DOHH2 (cell line): Measurements from ENCODE around the gene YPEL1.
"Not testable (repeated sequence)": the region's sequence is repeated elsewhere in the genome, so short reads cannot be mapped to it uniquely, and the experiment has no call there.

Experiments used
- H3F3A ChIP-seq: fragments of 200-600 bp; sonication (generic), shearing (Covaris generic); 2 replicates; pipeline ENCODE4 v1.6.0; 2016; ENCODE audit warnings: antibody characterized with exemption, mild to moderate bottlenecking; ENCODE audit not compliant: control insufficient read depth, insufficient read depth
- H3K27ac ChIP-seq: fragments of 200-600 bp; sonication (generic); 2 replicates; pipeline ENCODE4 v1.5.1; 2014; ENCODE audit warnings: low read depth, mild to moderate bottlenecking, low read length, moderate library complexity
- H3K27me3 ChIP-seq: fragments of 200-600 bp; sonication (generic); 2 replicates; pipeline ENCODE4 v1.6.1; 2014; ENCODE audit warnings: mild to moderate bottlenecking, low read length, mixed read lengths; ENCODE audit not compliant: control insufficient read depth
- H3K36me3 ChIP-seq: fragments of 200-600 bp; sonication (generic); 2 replicates; pipeline ENCODE4 v1.6.1; 2014; ENCODE audit warnings: mild to moderate bottlenecking, low read length, moderate library complexity, mixed read lengths; ENCODE audit not compliant: control insufficient read depth
- H3K4me1 ChIP-seq: fragments of 200-600 bp; sonication (generic); 2 replicates; pipeline ENCODE4 v1.6.1; 2014; ENCODE audit warnings: mild to moderate bottlenecking, low read length, mixed read lengths; ENCODE audit not compliant: control insufficient read depth
- H3K4me2 ChIP-seq: fragments of 200-600 bp; sonication (generic); 2 replicates; pipeline ENCODE4 v1.6.0; 2014; ENCODE audit warnings: mild to moderate bottlenecking, low read length, moderate library complexity
- H3K4me3 ChIP-seq: fragments of 200-600 bp; sonication (generic); 2 replicates; pipeline ENCODE4 v1.5.1; 2014; ENCODE audit warnings: mild to moderate bottlenecking, low read length, mixed read lengths
- H3K79me2 ChIP-seq: fragments of 200-600 bp; sonication (generic); 2 replicates; pipeline ENCODE4 v1.6.1; 2014; ENCODE audit warnings: mild to moderate bottlenecking, low read length, mixed read lengths; ENCODE audit not compliant: control insufficient read depth
- H3K9me2 ChIP-seq: fragments of 200-600 bp; sonication (generic); replicated peaks from 2 replicates; pipeline ENCODE4 v1.6.1; 2014; ENCODE audit warnings: mild to moderate bottlenecking, low read length, mixed read lengths; ENCODE audit not compliant: control insufficient read depth
- H3K9me3 ChIP-seq: fragments of 200-600 bp; sonication (generic); 2 replicates; pipeline ENCODE4 v1.6.1; 2014; ENCODE audit warnings: antibody characterized with exemption, low read length, mixed read lengths; ENCODE audit not compliant: control insufficient read depth, insufficient read depth
- H4K20me1 ChIP-seq: fragments of 200-600 bp; sonication (generic); 2 replicates; pipeline ENCODE4 v1.6.0; 2014; ENCODE audit warnings: low read depth, mild to moderate bottlenecking, antibody characterized with exemption, low read length, moderate library complexity; ENCODE audit not compliant: control insufficient read depth, insufficient read depth
- CTCF ChIP-seq: fragments of 200-600 bp; sonication (generic); IDR thresholded peaks from one replicate; pipeline ENCODE4 v1.5.1; 2014; ENCODE audit warnings: antibody characterized with exemption, mild to moderate bottlenecking, low read depth, low read length; ENCODE audit not compliant: poor library complexity, severe bottlenecking
- EZH2phosphoT487 ChIP-seq: fragments of 200-600 bp; sonication (generic); IDR thresholded peaks from 2 replicates; pipeline ENCODE4 v1.6.1; 2017; ENCODE audit warnings: borderline replicate concordance, mild to moderate bottlenecking, antibody characterized with exemption, low read length, moderate library complexity, mixed read lengths

The YPEL1 gene

GRCh38 chr22:21694394-21694793 is 41.2 kb downstream of the YPEL1 start:
- TF ChIP-seq EZH2phosphoT487, result no peak
- no peak for TF ChIP-seq CTCF
- H3K4me2 ChIP-seq, result no peak overlapping the region
- H3K4me1 ChIP-seq, result no peaks in the 10 kb centered on the region
- H3K27ac ChIP-seq, result no peak overlapping the region
- H3K9me3 ChIP-seq, result no peaks in the 10 kb centered on the region
- no peaks in the 10 kb centered on the region for H3K9me2 ChIP-seq
- H4K20me1 ChIP-seq, result no peaks in the 10 kb centered on the region
- no peaks in the 10 kb centered on the region for H3K27me3 ChIP-seq
- no peak overlapping the region for H3K4me3 ChIP-seq
- no peaks in the 10 kb centered on the region for H3K79me2 ChIP-seq
- H3F3A ChIP-seq, result no peaks in the 10 kb centered on the region; the same call in 1 of the 2 replicates
- H3K36me3 ChIP-seq, result peaks cover 59% of the 10 kb centered on the region

- Histone ChIP-seq H3K4me2 (no peak overlapping the region), H3K9me3 (no peaks in the 10 kb centered on the region), H3K79me2 (no peaks in the 10 kb centered on the region), H3F3A (no peaks in the 10 kb centered on the region; the same call in 1 of the 2 replicates), H3K4me1 (no peaks in the 10 kb centered on the region), H3K27ac (no peak overlapping the region), H3K9me2 (no peaks in the 10 kb centered on the region), H4K20me1 (no peaks in the 10 kb centered on the region), H3K36me3 (peaks cover 62% of the 10 kb centered on the region), H3K4me3 (no peak overlapping the region), H3K27me3 (no peaks in the 10 kb centered on the region)
- TF ChIP-seq EZH2phosphoT487 (no peak), CTCF (no peak)
Measured at GRCh38 chr22:21693999-21694341, 41.6 kb downstream of the YPEL1 start.

DNA sequence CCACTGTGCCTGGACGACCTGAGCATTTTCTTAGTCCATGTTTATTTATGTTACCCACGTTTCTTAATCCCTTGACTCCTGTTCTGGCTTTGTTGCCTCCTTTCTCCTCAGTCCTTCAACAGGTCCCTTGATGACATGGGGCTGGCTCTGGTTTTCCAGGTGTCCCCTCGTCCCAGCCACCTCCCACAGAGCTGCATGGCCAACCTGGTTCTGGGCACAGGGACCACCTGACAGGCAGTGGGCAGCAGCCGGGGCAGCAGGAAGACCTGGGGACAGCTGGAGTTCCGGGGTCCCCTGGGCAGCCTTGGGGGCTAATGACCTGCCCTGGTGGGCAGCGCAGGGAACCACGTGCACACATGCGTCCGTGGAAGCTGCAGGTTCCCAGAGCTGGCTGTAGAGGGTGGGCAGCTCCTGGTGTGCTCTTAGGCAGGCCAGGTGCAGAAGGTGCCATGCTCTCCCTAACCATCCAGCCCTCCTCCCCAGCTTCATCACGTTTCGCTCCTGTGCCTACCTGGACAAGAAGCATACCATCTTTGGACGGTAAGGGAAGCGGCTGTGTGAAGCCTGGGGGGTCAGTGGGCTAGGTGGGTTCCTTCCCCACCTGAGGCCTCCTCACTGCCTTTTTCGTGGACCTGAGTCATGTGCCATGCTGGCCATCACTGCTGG is 42.1 kb downstream of the YPEL1 start:
- Histone ChIP-seq H3K36me3 (peaks cover 66% of the 10 kb centered on the region), H3K79me2 (no peaks in the 10 kb centered on the region), H3F3A (no peaks in the 10 kb centered on the region; the same call in 1 of the 2 replicates), H4K20me1 (no peaks in the 10 kb centered on the region), H3K4me2 (no peak overlapping the region), H3K9me2 (no peaks in the 10 kb centered on the region), H3K27me3 (no peaks in the 10 kb centered on the region), H3K9me3 (no peaks in the 10 kb centered on the region), H3K27ac (no peak overlapping the region), H3K4me3 (no peak overlapping the region), H3K4me1 (no peaks in the 10 kb centered on the region)
- no peak for TF ChIP-seq EZH2phosphoT487
- TF ChIP-seq CTCF, result no peak

DNA sequence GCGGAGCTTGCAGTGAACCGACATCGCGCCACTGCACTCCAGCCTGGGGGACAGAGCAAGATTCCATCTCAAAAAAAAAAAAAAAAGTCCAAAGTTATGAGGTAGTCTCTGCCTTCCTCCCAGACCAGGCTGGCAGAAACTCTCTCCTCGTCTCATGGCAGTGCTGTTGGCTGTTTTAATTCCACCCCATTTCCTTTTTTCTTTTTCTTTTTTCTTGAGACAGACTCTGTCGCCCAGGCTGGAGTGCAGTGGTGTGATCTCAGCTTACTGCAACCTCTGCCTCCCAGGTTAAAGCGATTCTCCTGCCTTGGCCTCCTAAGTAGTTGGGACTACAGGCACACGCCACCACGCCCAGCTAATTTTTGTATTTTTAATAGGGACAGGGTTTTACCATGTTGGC is 42.7 kb downstream of the YPEL1 start:
- peaks cover 70% of the 10 kb centered on the region for H3K36me3 ChIP-seq
- not testable (repeated sequence) for H3K4me2 ChIP-seq, H3K4me1 ChIP-seq

More for the DNA sequence above, 42.7 kb downstream of the YPEL1 start:
- H3K27ac ChIP-seq, H3K79me2 ChIP-seq, H3K27me3 ChIP-seq, H3K4me3 ChIP-seq, H3K9me3 ChIP-seq, H3K9me2 ChIP-seq, H4K20me1 ChIP-seq, H3F3A ChIP-seq: not testable (repeated sequence)
